Caco-2 (cell line): ENCODE data around the gene AUH. TPM values are rescaled to one million over a fixed set of nuclear protein-coding genes. Genes with fewer than 3 reads are reported as not detected.
"Not testable (repeated sequence)": the region's sequence is repeated elsewhere in the genome, so short reads cannot be mapped to it uniquely, and the experiment has no call there.

Experiments used
- BruUV-seq: library from RNA; stranded (reverse); fragments of 400-500 nt; replicated peaks from 2 replicates; lab custom pipeline; 2021; lab: Mats Ljungman, UMichigan
- CTCF ChIA-PET: fragments of 300-600 bp; sonication (Branson Sonifier 250); formaldehyde crosslinking; loops from one replicate; lab custom pipeline; 2022; ENCODE audit warnings: antibody characterized with exemption; lab: Charles Lee
- POLR2A ChIA-PET: fragments of 300-600 bp; sonication (Branson Sonifier 250); formaldehyde crosslinking; loops from one replicate; lab custom pipeline; 2022; ENCODE audit warnings: antibody characterized with exemption; lab: Charles Lee
- DNase-seq, 2 experiments: peaks; one replicate each; pipeline versions ENCODE4 v3.0.0 to v3.0.0-alpha.2; 2020 to 2022
- H3K27me3 ChIP-seq: replicated peaks from 2 replicates; pipeline ENCODE4 v1.6.0; 2011; ENCODE audit warnings: low read length; ENCODE audit not compliant: control insufficient read depth, insufficient read depth
- H3K36me3 ChIP-seq: 2 replicates; pipeline ENCODE4 v1.5.1; 2011; ENCODE audit warnings: low read length; ENCODE audit not compliant: control insufficient read depth, insufficient read depth
- H3K4me1 ChIP-seq: fragments of 250-450 bp; sonication (Bioruptor Pico); 2 replicates; pipeline ENCODE4 v1.5.1; 2020; ENCODE audit warnings: mild to moderate bottlenecking
- H3K4me3 ChIP-seq: 2 replicates; pipeline ENCODE4 v1.5.1; 2011; ENCODE audit warnings: low read depth, mild to moderate bottlenecking, control low read depth, low read length
- H3K9me3 ChIP-seq: fragments of 250-450 bp; sonication (Bioruptor Pico); 2 replicates; pipeline ENCODE4 v1.5.1; 2020; ENCODE audit warnings: mild to moderate bottlenecking, moderate library complexity
- H3K27ac Mint-ChIP-seq: one replicate; pipeline ENCODE4 v1.8.0; 2022; ENCODE audit warnings: mixed read lengths; ENCODE audit not compliant: unreplicated experiment
- H3K27me3 Mint-ChIP-seq: one replicate; pipeline ENCODE4 v1.8.0; 2022; ENCODE audit warnings: mixed read lengths; ENCODE audit not compliant: insufficient read depth, unreplicated experiment
- H3K36me3 Mint-ChIP-seq: one replicate; pipeline ENCODE4 v1.8.0; 2022; ENCODE audit warnings: mild to moderate bottlenecking, mixed read lengths; ENCODE audit not compliant: insufficient read depth, unreplicated experiment
- H3K4me1 Mint-ChIP-seq: one replicate; pipeline ENCODE4 v1.8.0; 2022; ENCODE audit warnings: low read depth, mixed read lengths; ENCODE audit not compliant: unreplicated experiment
- H3K4me3 Mint-ChIP-seq: one replicate; pipeline ENCODE4 v1.8.0; 2022; ENCODE audit warnings: mild to moderate bottlenecking, moderate library complexity, mixed read lengths; ENCODE audit not compliant: unreplicated experiment
- H3K9me3 Mint-ChIP-seq: one replicate; pipeline ENCODE4 v1.8.0; 2022; ENCODE audit warnings: mixed read lengths; ENCODE audit not compliant: unreplicated experiment
- CTCF ChIP-seq, 2 experiments: fragments of 200-600 bp in 1 of 2; IDR thresholded peaks; 1 replicate in 1 of 2; 2 replicates in 1 of 2; pipeline versions ENCODE4 v1.5.1 to v1.8.0; 2011 to 2022; ENCODE audit warnings: antibody characterized with exemption in 1 of 2, control low read depth in 1 of 2, inconsistent platforms in 1 of 2, low read depth in 1 of 2, low read length in 1 of 2, mild to moderate bottlenecking in 1 of 2, moderate library complexity in 1 of 2; ENCODE audit not compliant: insufficient read depth in 1 of 2, severe bottlenecking in 1 of 2, unreplicated experiment in 1 of 2
- intact Hi-C: fragments of 100-400 bp; cut with micrococcal nuclease; formaldehyde crosslinking; loops from one replicate; pipeline ENCODE4 v1.10.0; 2022; ENCODE audit not compliant: unreplicated experiment
- total RNA-seq: library from RNA; stranded (reverse); gene quantifications from 2 replicates; pipeline ENCODE4 v1.2.3, GENCODE V29; 2022

AUH gene
- total RNA-seq, 1 experiment from 2014 or later, result 10.3 TPM

- POLR2A ChIA-PET, result no interaction called here
- Histone ChIP-seq H3K9me3 (no peaks in the 10 kb centered on the region), H3K27me3 (no peaks in the 10 kb centered on the region), H3K36me3 (no peaks in the 10 kb centered on the region), H3K4me3 (no peak overlapping the region), H3K4me1 (peaks cover 9% of the 10 kb centered on the region)
- DNase-seq, result no peak
- no TSS peak for BruUV-seq
- Mint-ChIP-seq H3K27me3 (no peaks in the 10 kb centered on the region), H3K9me3 (peaks cover 10% of the 10 kb centered on the region), H3K4me1 (no peaks in the 10 kb centered on the region), H3K4me3 (no peak overlapping the region), H3K36me3 (no peaks in the 10 kb centered on the region), H3K27ac (no peak overlapping the region)
- CTCF ChIA-PET, result no interaction called here
- intact Hi-C loops, result no loop called here
- no peak for TF ChIP-seq CTCF (IDR thresholded peaks at IDR 0.05; ENCODE audit: insufficient read depth in 1 of 2, low read depth in 1 of 2, low read length in 1 of 2, severe bottlenecking in 1 of 2, unreplicated experiment in 1 of 2)
Measured at GRCh38 chr9:91202736-91203283, 158.9 kb downstream of the AUH start.

- Mint-ChIP-seq H3K4me1 (no peaks in the 10 kb centered on the region), H3K36me3 (no peaks in the 10 kb centered on the region), H3K4me3 (no peak overlapping the region), H3K27ac (no peak overlapping the region), H3K27me3 (no peaks in the 10 kb centered on the region), H3K9me3 (peaks cover 10% of the 10 kb centered on the region)
- intact Hi-C loops, result no loop called here
- CTCF ChIA-PET, result no interaction called here
- no peaks in the 10 kb centered on the region for H3K9me3 ChIP-seq
- H3K27me3 ChIP-seq, result no peaks in the 10 kb centered on the region
- no TSS peak for BruUV-seq
- H3K4me1 ChIP-seq, result peaks cover 22% of the 10 kb centered on the region
- POLR2A ChIA-PET, result no interaction called here
- no peak for TF ChIP-seq CTCF (IDR thresholded peaks at IDR 0.05; ENCODE audit: insufficient read depth in 1 of 2, low read depth in 1 of 2, low read length in 1 of 2, severe bottlenecking in 1 of 2, unreplicated experiment in 1 of 2)
- no peaks in the 10 kb centered on the region for H3K36me3 ChIP-seq
- no peak overlapping the region for H3K4me3 ChIP-seq
- no peak for DNase-seq
Measured at GRCh38 chr9:91200692-91201336, 160.9 kb downstream of the AUH start.

GRCh38 chr9:91199739-91200497 is 161.8 kb downstream of the AUH start:
- DNase-seq, result no peak
- no peak overlapping the region for H3K4me3 Mint-ChIP-seq
- H3K27me3 Mint-ChIP-seq, result no peaks in the 10 kb centered on the region
- no peaks in the 10 kb centered on the region for H3K9me3 ChIP-seq
- H3K4me1 ChIP-seq, result peaks cover 29% of the 10 kb centered on the region
- ChIA-PET POLR2A (no interaction called here), CTCF (no interaction called here)
- no peaks in the 10 kb centered on the region for H3K36me3 ChIP-seq
- no peak for TF ChIP-seq CTCF (IDR thresholded peaks at IDR 0.05; ENCODE audit: insufficient read depth in 1 of 2, low read depth in 1 of 2, low read length in 1 of 2, severe bottlenecking in 1 of 2, unreplicated experiment in 1 of 2)
- peak overlapping the region; percentile 39 for H3K27ac Mint-ChIP-seq
- H3K4me3 ChIP-seq, result no peak overlapping the region
- BruUV-seq, result no TSS peak
- intact Hi-C loops, result loop anchor here (5.0 to 10.0 kb wide), 3 partner anchors 162 to 222 kb away; partner anchors contain the start of genes AUH and NFIL3
- H3K9me3 Mint-ChIP-seq, result peaks cover 10% of the 10 kb centered on the region
- no peaks in the 10 kb centered on the region for H3K36me3 Mint-ChIP-seq
- no peaks in the 10 kb centered on the region for H3K27me3 ChIP-seq
- H3K4me1 Mint-ChIP-seq, result no peaks in the 10 kb centered on the region

- H3K9me3 Mint-ChIP-seq, H3K36me3 Mint-ChIP-seq, H3K36me3 ChIP-seq, H3K9me3 ChIP-seq, CTCF ChIA-PET, H3K4me1 Mint-ChIP-seq, H3K27me3 Mint-ChIP-seq, POLR2A ChIA-PET, H3K4me3 ChIP-seq, BruUV-seq, H3K27me3 ChIP-seq, H3K4me3 Mint-ChIP-seq, DNase-seq: not testable (repeated sequence)
- intact Hi-C loops, result loop anchor here (5.0 to 10.0 kb wide), 3 partner anchors 163 to 223 kb away; partner anchors contain the start of genes AUH and NFIL3
- H3K27ac Mint-ChIP-seq, result peak overlapping the region; percentile 66
- H3K4me1 ChIP-seq, result peaks cover 34% of the 10 kb centered on the region
Measured at GRCh38 chr9:91198881-91199280, 162.8 kb downstream of the AUH start.
